Measurements from ENCODE around the gene KIF6.

GRCh38 chr6:39574991-39575390, 150.2 kb downstream of the KIF6 start:
- TF ChIP-seq CTCF (IDR thresholded peaks at IDR 0.05; ENCODE audit: borderline replicate concordance, extremely low read depth, low read length, poor library complexity, severe bottlenecking) = no peak
- no peak for TF ChIP-seq EZH2 (IDR thresholded peaks at IDR 0.05; ENCODE audit: borderline replicate concordance, low read depth, low read length, severe bottlenecking)
